Heart left ventricle (tissue), 16 donors: ENCODE results near the gene LSAMP. TPM values are rescaled to one million over a fixed set of nuclear protein-coding genes. Genes with fewer than 3 reads are reported as not detected.

Source experiments
- ATAC-seq, 4 donors: fragments of 200-7000 bp; cut with Tn5 transposase; one replicate each; pipeline ENCODE4 v1.9.1; 2020 to 2022; ENCODE audit warnings: moderate library complexity in 4 of 4, mild to moderate bottlenecking in 3 of 4, moderate number of reproducible peaks in 1 of 4
- DNase-seq, 5 donors: peaks; one replicate each; pipeline ENCODE4 v3.0.0-alpha.2; 2020
- H3K27ac ChIP-seq, 12 donors: fragments of 200-600 bp; sonication (generic) in 4 of 12; one replicate each; pipeline versions ENCODE4 v1.5.0 to v1.8.0; 2016 to 2022; ENCODE audit warnings: mild to moderate bottlenecking in 2 of 12
- H3K27me3 ChIP-seq, 9 donors: fragments of 200-600 bp; sonication (generic) in 2 of 9; one replicate each; pipeline versions ENCODE4 v1.5.1 to v1.8.0; 2016 to 2022; ENCODE audit warnings: mild to moderate bottlenecking in 3 of 9
- H3K36me3 ChIP-seq, 9 donors: fragments of 200-600 bp; sonication (generic) in 2 of 9; one replicate each; pipeline versions ENCODE4 v1.5.0 to v1.8.0; 2018 to 2022; ENCODE audit warnings: mild to moderate bottlenecking in 2 of 9
- H3K4me1 ChIP-seq, 12 donors: fragments of 200-600 bp; sonication (generic) in 4 of 12; one replicate each; pipeline versions ENCODE4 v1.5.0 to v1.8.0; 2016 to 2022; ENCODE audit warnings: mild to moderate bottlenecking in 3 of 12
- H3K4me3 ChIP-seq, 12 donors: fragments of 200-600 bp; sonication (generic) in 4 of 12; one replicate each; pipeline versions ENCODE4 v1.5.0 to v1.8.0; 2017 to 2022; ENCODE audit warnings: mild to moderate bottlenecking in 9 of 12, moderate library complexity in 4 of 12
- H3K9me3 ChIP-seq, 12 donors: fragments of 200-600 bp; sonication (generic) in 4 of 12; one replicate each; pipeline versions ENCODE4 v1.5.0 to v1.8.0; 2016 to 2022; ENCODE audit warnings: mild to moderate bottlenecking in 1 of 12
- POLR2A ChIP-seq, 2 donors: fragments of 450-650 bp; IDR thresholded peaks; one replicate each; pipeline ENCODE4 v1.6.1; 2017; ENCODE audit warnings: antibody characterized with exemption in 2 of 2, mild to moderate bottlenecking in 2 of 2, moderate library complexity in 2 of 2
- WGBS, 4 donors: extraction: QIAGEN DNeasy Blood & Tissue Kit in 2 of 4; methylation state at CpG; one replicate each; pipeline versions ENCODE4 v1.1.5 to v1.1.7; 2013 to 2018; 5-methylcytosine and 5-hydroxymethylcytosine counted together
- intact Hi-C, 10 donors: fragments of 100-400 bp; cut with DNase I; formaldehyde crosslinking; loops; one replicate each; pipeline versions ENCODE4 v1.11.1 to v1.14.2; 2022
- polyA plus RNA-seq, 2 donors: library from polyadenylated mRNA; stranded (reverse); fragments of 200-250 nt; gene quantifications; one replicate each; pipeline ENCODE4 v1.2.3, GENCODE V29; 2013
- total RNA-seq, 9 donors: library from RNA; depleted of rRNA in 2 of 9; stranded (reverse); fragments of >200 nt in 2 of 9; fragmentation: NEBNext Ultra II Directional in 3 of 9; extraction: Animal tissue kit (Norgen Biotek cat#: 25700) in 3 of 9; gene quantifications; one replicate each; pipeline versions ENCODE4 v1.1.0 to v1.2.4, GENCODE V29; 2016 to 2023
- TF ChIP-seq, protein P1 (sequence below), 12 donors: fragments of 200-600 bp; sonication (generic) in 4 of 12; IDR thresholded peaks; one replicate each; pipeline versions ENCODE4 v1.5.0 to v1.8.0; 2018 to 2022; ENCODE audit warnings: antibody characterized with exemption in 12 of 12, mild to moderate bottlenecking in 5 of 12
- donor health status: ischemic (EF 13 %, LVEDD 7.1; RV severe dilation, severe dysfunction).
- donor health status: healthy with polysubstance abuse.
- donor health status: DM: no; HTN: yes; CAD: no.
- donor health status: DM: no; HTN: no; CAD: no.
- donor health status: ischemic (EF 25% LVEDD 6.9; RV normal size, moderate dysfunction).
- donor health status: ischemic (EF 25% LVEDD 5.7; RV mildly dilated, moderate dysfunction).
- donor health status: healthy.
- donor health status: DM: yes; HTN: yes; CAD: no.
- donor health status: ischemic (EF 35%, LVEDD 5.7; RV mildly dilated, moderate dysfunction).
- donor health status: nonischemic (EF 11% LVEDD 7.7; RV severe dilation, severe dysfunction).
- donor health status: DM: yes; HTN: yes; CAD: no.
- donor health status: PGD.
- donor health status: ischemic (EF 29% LVEDD 5.4; RV normal size, mild dysfunction).
- donor health status: nonischemic (EF 23%, LVEDD 6.1; RV moderate dilation, normal function).

LSAMP gene
- total and polyA plus RNA-seq, 11 donors: 1.6 to 52.3 (median 7.2) TPM

DNA sequence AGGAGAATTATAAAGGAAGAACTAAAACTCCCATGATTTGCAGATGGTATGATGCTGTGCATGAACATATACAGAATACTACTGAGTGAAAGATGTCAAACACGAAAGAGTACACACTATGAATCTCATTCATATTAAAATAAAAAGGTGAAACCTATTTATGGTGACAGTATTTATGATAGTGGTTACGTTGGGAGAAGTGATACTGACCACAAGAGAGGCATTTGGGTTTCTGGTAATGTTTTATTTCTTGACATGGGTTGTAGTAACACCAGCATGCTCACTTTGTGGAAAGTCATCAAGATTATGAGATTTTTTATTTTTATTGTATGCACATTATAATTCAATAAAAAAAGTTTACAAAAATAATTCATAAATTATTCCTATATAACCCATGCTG, 498.0 kb downstream of the LSAMP start:
- peaks cover 0 to 20% (median 0%) of the 10 kb centered on the region in 12 donors for H3K9me3 ChIP-seq
- H3K27ac ChIP-seq: no peak overlapping the region
- no peak overlapping the region for H3K4me3 ChIP-seq
- H3K36me3 ChIP-seq: no peaks in the 10 kb centered on the region
- no peaks in the 10 kb centered on the region for H3K27me3 ChIP-seq
- no peaks in the 10 kb centered on the region for H3K4me1 ChIP-seq
- WGBS, 4 donors: 47 to 57% (median 55%) methylated on average over 2 of the region's 2 CpGs
- ATAC-seq (no peak), DNase-seq (no peak)
- intact Hi-C loops: no loop called here
- TF ChIP-seq POLR2A (IDR thresholded peaks at IDR 0.05): no peak
- TF ChIP-seq, protein P1, sequence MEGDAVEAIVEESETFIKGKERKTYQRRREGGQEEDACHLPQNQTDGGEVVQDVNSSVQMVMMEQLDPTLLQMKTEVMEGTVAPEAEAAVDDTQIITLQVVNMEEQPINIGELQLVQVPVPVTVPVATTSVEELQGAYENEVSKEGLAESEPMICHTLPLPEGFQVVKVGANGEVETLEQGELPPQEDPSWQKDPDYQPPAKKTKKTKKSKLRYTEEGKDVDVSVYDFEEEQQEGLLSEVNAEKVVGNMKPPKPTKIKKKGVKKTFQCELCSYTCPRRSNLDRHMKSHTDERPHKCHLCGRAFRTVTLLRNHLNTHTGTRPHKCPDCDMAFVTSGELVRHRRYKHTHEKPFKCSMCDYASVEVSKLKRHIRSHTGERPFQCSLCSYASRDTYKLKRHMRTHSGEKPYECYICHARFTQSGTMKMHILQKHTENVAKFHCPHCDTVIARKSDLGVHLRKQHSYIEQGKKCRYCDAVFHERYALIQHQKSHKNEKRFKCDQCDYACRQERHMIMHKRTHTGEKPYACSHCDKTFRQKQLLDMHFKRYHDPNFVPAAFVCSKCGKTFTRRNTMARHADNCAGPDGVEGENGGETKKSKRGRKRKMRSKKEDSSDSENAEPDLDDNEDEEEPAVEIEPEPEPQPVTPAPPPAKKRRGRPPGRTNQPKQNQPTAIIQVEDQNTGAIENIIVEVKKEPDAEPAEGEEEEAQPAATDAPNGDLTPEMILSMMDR (IDR thresholded peaks at IDR 0.05): no peak

DNA sequence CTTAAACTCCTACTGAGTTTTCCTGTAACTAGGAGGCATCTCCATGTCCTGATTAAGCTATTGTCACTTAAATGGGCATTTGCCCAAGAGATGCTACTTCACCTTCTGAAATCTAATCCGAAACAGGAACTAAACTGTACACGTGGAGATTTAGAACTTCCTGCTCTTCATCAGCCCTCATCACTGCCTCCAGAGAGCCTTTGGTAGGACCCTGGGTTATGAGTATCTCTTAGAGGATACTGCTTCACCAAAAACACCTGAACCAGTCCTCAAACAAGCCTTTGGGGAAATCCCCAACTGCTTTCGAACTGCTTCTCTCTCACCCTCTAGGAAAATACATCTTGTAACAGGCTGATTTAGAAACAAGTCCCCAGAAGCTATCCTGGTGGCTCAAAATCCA, 501.7 kb downstream of the LSAMP start:
- Histone ChIP-seq H3K4me3 (no peak overlapping the region), H3K27me3 (no peaks in the 10 kb centered on the region), H3K36me3 (no peaks in the 10 kb centered on the region), H3K4me1 (no peaks in the 10 kb centered on the region), H3K9me3 (no peaks in the 10 kb centered on the region), H3K27ac (no peak overlapping the region)
- TF ChIP-seq, protein P1 (IDR thresholded peaks at IDR 0.05): no peak
- no peak for TF ChIP-seq POLR2A (IDR thresholded peaks at IDR 0.05)
- DNase-seq: no peak
- WGBS, 4 donors: 57 to 71% (median 65%) methylated on average over 3 of the region's 3 CpGs
- no peak for ATAC-seq
- intact Hi-C loops: no loop called here

- WGBS, 4 donors: 80 to 81% (median 80%) methylated on average over 2 of the region's 2 CpGs
- Histone ChIP-seq H3K9me3 (no peaks in the 10 kb centered on the region), H3K27me3 (no peaks in the 10 kb centered on the region), H3K36me3 (no peaks in the 10 kb centered on the region), H3K4me3 (no peak overlapping the region), H3K27ac (no peak overlapping the region), H3K4me1 (no peaks in the 10 kb centered on the region)
- DNase-seq (no peak), ATAC-seq (no peak)
- no peak for TF ChIP-seq POLR2A (IDR thresholded peaks at IDR 0.05)
- TF ChIP-seq, protein P1 (IDR thresholded peaks at IDR 0.05): peak in 2 of 12 donors; percentile 3 to 8
- intact Hi-C loops: no loop called here
Observed at GRCh38 chr3:115937054-115937453, 508.2 kb downstream of the LSAMP start.

DNA sequence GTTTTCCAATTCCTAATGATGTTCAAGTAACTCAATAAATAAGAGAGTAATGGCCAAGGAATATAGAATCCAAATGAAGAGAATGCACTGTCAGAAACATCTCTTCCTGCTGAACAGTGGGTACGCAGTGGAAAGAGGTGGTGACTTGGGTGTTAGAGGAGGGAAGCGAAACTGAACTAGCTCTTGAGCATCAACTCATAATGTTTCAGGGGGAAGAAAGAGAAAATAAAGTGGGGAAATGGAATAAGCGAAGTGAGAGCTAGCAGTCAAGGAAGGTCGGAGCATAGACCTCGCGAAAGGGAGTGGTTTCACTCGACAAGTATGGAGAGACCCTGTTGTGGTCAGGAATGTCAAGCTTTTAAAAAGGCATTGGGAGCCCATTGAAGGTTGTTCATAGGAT, 512.5 kb downstream of the LSAMP start:
- WGBS, 4 donors: 89 to 91% (median 89%) methylated on average over 7 of the region's 7 CpGs

More for the DNA sequence above, 512.5 kb downstream of the LSAMP start:
- peaks cover 0 to 8% (median 0%) of the 10 kb centered on the region in 12 donors for H3K4me1 ChIP-seq
- no peak overlapping the region for H3K27ac ChIP-seq
- DNase-seq (no peak), ATAC-seq (no peak)
- no peaks in the 10 kb centered on the region for H3K27me3 ChIP-seq
- intact Hi-C loops: no loop called here
- no peaks in the 10 kb centered on the region for H3K36me3 ChIP-seq
- H3K9me3 ChIP-seq: no peaks in the 10 kb centered on the region
- no peak overlapping the region for H3K4me3 ChIP-seq
- TF ChIP-seq POLR2A (IDR thresholded peaks at IDR 0.05): no peak
- TF ChIP-seq, protein P1 (IDR thresholded peaks at IDR 0.05): no peak
